SU-DHL-6 (cell line): ENCODE results near the gene PRR36.
A peak's percentile ranks its signal among the peaks of the same experiment; 100 is the strongest.

Source experiments
- H2AFZ ChIP-seq: fragments of 200-600 bp; sonication (generic); 2 replicates; pipeline ENCODE4 v1.6.1; 2014; ENCODE audit warnings: low read depth, mild to moderate bottlenecking, moderate library complexity, mixed read lengths, antibody characterized with exemption, low read length; ENCODE audit not compliant: severe bottlenecking
- H3F3A ChIP-seq: fragments of 200-600 bp; shearing (Covaris generic); 2 replicates; pipeline ENCODE4 v1.6.0; 2016; ENCODE audit warnings: antibody characterized with exemption, mild to moderate bottlenecking; ENCODE audit not compliant: insufficient read depth
- H3K27ac ChIP-seq: fragments of 200-600 bp; sonication (generic); 2 replicates; pipeline ENCODE4 v1.5.1; 2016; ENCODE audit warnings: low read depth, mild to moderate bottlenecking, low read length, moderate library complexity, mixed read lengths
- H3K27me3 ChIP-seq: fragments of 200-600 bp; sonication (generic), shearing (Covaris generic); 2 replicates; pipeline ENCODE4 v1.6.0; 2014; ENCODE audit warnings: mild to moderate bottlenecking, low read length
- H3K36me3 ChIP-seq: fragments of 200-600 bp; sonication (generic); 2 replicates; pipeline ENCODE4 v1.6.1; 2014; ENCODE audit warnings: mild to moderate bottlenecking, low read length, mixed read lengths
- H3K4me2 ChIP-seq: fragments of 300-600, 200-600 bp; shearing (Covaris generic), sonication (generic); 2 replicates; pipeline ENCODE4 v1.6.0; 2014; ENCODE audit warnings: low read length, low read depth, mild to moderate bottlenecking; ENCODE audit not compliant: poor library complexity, severe bottlenecking
- H3K4me3 ChIP-seq: fragments of 200-600 bp; sonication (generic); 2 replicates; pipeline ENCODE4 v1.5.1; 2014; ENCODE audit warnings: antibody characterized with exemption, low read length, mild to moderate bottlenecking, mixed read lengths; ENCODE audit not compliant: insufficient read depth, poor library complexity, severe bottlenecking
- H3K79me2 ChIP-seq: fragments of 200-600 bp; sonication (generic); 2 replicates; pipeline ENCODE4 v1.6.1; 2014; ENCODE audit warnings: mild to moderate bottlenecking, low read length, moderate library complexity; ENCODE audit not compliant: insufficient read depth
- H3K9ac ChIP-seq: fragments of 200-600 bp; sonication (generic); 2 replicates; pipeline ENCODE4 v1.7.0; 2014; ENCODE audit warnings: mild to moderate bottlenecking, low read length
- H3K9me2 ChIP-seq: fragments of 200-600 bp; sonication (generic); replicated peaks from 2 replicates; pipeline ENCODE4 v1.6.1; 2014; ENCODE audit warnings: low read length; ENCODE audit not compliant: insufficient read depth
- H3K9me3 ChIP-seq: fragments of 200-600 bp; sonication (generic); 2 replicates; pipeline ENCODE4 v1.6.1; 2014; ENCODE audit warnings: low read length, mixed read lengths; ENCODE audit not compliant: insufficient read depth
- H4K20me1 ChIP-seq: fragments of 200-600 bp; sonication (generic); 2 replicates; pipeline ENCODE4 v1.6.1; 2014; ENCODE audit warnings: low read depth, mild to moderate bottlenecking, antibody characterized with exemption, low read length, moderate library complexity, mixed read lengths
- CTCF ChIP-seq: fragments of 200-600 bp; sonication (generic); IDR thresholded peaks from one replicate; pipeline ENCODE4 v1.5.1; 2017; ENCODE audit warnings: antibody characterized with exemption, mild to moderate bottlenecking, low read length, moderate library complexity; ENCODE audit not compliant: insufficient read depth, poor library complexity, severe bottlenecking
- EZH2phosphoT487 ChIP-seq: fragments of 200-600 bp; sonication (generic), shearing (Covaris generic); conservative IDR thresholded peaks from 2 replicates; pipeline ENCODE4 v1.6.1; 2018; ENCODE audit warnings: mild to moderate bottlenecking, antibody characterized with exemption, low read length, moderate library complexity, mixed read lengths

PRR36 gene

GRCh38 chr19:7921967-7922835, 48.0 kb upstream of the PRR36 start:
- no peaks in the 10 kb centered on the region for H3K79me2 ChIP-seq
- no peak overlapping the region for H3K27ac ChIP-seq
- H2AFZ ChIP-seq, result no peak overlapping the region
- H3F3A ChIP-seq, result no peaks in the 10 kb centered on the region
- no peak overlapping the region for H3K9ac ChIP-seq
- TF ChIP-seq EZH2phosphoT487 (no peak), CTCF (no peak)
- peak overlapping the region; percentile 82 for H3K4me2 ChIP-seq
- H3K36me3 ChIP-seq, result no peaks in the 10 kb centered on the region
- H3K27me3 ChIP-seq, result no peaks in the 10 kb centered on the region
- no peaks in the 10 kb centered on the region for H3K9me2 ChIP-seq
- no peak overlapping the region for H3K4me3 ChIP-seq
- H4K20me1 ChIP-seq, result no peaks in the 10 kb centered on the region
- H3K9me3 ChIP-seq, result no peaks in the 10 kb centered on the region

- Histone ChIP-seq H3F3A (no peaks in the 10 kb centered on the region), H3K36me3 (no peaks in the 10 kb centered on the region), H3K27me3 (no peaks in the 10 kb centered on the region), H3K9ac (peak overlapping the region; percentile 63), H4K20me1 (no peaks in the 10 kb centered on the region), H3K4me2 (peak overlapping the region; percentile 82), H3K9me2 (no peaks in the 10 kb centered on the region), H2AFZ (no peak overlapping the region), H3K79me2 (no peaks in the 10 kb centered on the region), H3K9me3 (no peaks in the 10 kb centered on the region), H3K27ac (peak overlapping the region; percentile 32; the same call in 1 of the 2 replicates), H3K4me3 (peak overlapping the region; percentile 65)
- TF ChIP-seq CTCF (no peak), EZH2phosphoT487 (no peak)
These were observed 47.2 kb upstream of the PRR36 start for GRCh38 chr19:7921302-7921966.

- no peak for TF ChIP-seq CTCF
- TF ChIP-seq EZH2phosphoT487, result no peak
- no peaks in the 10 kb centered on the region for H3K27me3 ChIP-seq
- no peaks in the 10 kb centered on the region for H3K79me2 ChIP-seq
- H3K36me3 ChIP-seq, result no peaks in the 10 kb centered on the region
- peak overlapping the region; percentile 77 for H3K4me3 ChIP-seq
- no peaks in the 10 kb centered on the region for H3K9me2 ChIP-seq
- peak overlapping the region; percentile 63 for H3K9ac ChIP-seq
- H3F3A ChIP-seq, result no peaks in the 10 kb centered on the region
- no peaks in the 10 kb centered on the region for H4K20me1 ChIP-seq
- peak overlapping the region; percentile 82 for H3K4me2 ChIP-seq
- peak overlapping the region; percentile 59 for H3K27ac ChIP-seq
- peak overlapping the region; percentile 55 for H2AFZ ChIP-seq
- H3K9me3 ChIP-seq, result no peaks in the 10 kb centered on the region
These were observed 46.5 kb upstream of the PRR36 start for GRCh38 chr19:7920519-7921301.
